Measurements from ENCODE around the gene ANKRD63. TPM values are rescaled to one million over a fixed set of nuclear protein-coding genes. Genes with fewer than 3 reads are reported as not detected.

Gene ANKRD63
- total RNA-seq, 4 donors from 2014 or later, result not detected

DNA sequence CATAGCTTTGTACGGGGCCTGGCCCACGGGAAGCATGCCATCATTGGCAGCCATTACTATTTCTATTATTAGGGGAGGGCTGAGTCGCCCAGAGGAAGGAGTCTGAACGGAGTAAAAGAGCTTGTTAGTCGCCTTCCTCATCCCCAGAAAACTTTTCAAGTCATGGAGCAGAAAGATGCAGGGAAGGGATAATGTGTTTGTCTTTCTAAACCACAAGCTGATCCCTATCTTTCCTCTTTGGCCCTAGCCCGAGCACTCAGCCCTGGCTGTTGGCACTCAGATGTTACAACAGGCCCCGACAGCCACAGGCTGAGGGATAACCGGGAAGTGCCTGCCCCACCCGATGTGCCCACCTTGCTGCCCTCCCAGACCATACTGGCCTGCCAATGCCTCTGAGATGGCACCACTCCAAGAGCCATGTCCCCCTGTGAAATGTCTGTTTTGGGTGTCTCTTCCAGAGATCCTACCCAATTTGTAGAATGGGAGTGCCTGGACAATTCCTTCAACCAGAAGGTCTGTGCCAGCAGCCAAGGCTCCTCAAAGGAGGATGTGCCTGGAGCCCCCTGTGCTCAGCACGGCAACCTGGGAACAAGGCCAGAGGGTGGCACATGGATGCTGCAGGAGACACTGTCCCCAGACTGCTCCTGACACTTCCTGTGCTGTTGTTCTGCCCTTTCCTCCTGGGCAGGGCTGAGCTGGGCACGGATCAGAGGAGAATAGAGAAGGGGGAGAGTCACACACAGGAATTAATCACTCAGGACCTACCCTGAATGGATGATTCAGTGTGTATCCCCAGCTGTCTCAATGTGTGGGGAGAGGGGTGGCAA lies 33.2 kb downstream of the ANKRD63 start:
- TF ChIP-seq, protein P1, sequence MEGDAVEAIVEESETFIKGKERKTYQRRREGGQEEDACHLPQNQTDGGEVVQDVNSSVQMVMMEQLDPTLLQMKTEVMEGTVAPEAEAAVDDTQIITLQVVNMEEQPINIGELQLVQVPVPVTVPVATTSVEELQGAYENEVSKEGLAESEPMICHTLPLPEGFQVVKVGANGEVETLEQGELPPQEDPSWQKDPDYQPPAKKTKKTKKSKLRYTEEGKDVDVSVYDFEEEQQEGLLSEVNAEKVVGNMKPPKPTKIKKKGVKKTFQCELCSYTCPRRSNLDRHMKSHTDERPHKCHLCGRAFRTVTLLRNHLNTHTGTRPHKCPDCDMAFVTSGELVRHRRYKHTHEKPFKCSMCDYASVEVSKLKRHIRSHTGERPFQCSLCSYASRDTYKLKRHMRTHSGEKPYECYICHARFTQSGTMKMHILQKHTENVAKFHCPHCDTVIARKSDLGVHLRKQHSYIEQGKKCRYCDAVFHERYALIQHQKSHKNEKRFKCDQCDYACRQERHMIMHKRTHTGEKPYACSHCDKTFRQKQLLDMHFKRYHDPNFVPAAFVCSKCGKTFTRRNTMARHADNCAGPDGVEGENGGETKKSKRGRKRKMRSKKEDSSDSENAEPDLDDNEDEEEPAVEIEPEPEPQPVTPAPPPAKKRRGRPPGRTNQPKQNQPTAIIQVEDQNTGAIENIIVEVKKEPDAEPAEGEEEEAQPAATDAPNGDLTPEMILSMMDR (IDR thresholded peaks at IDR 0.05), result no peak
- TF ChIP-seq POLR2A (IDR thresholded peaks at IDR 0.05), result no peak
- intact Hi-C loops (cut with DNase I; ENCODE audit: low total_unique reads), result no loop called here
- H3K4me3 ChIP-seq (ENCODE audit: low read depth, poor library complexity, severe bottlenecking), result no peak overlapping the region
- peak in 1 of 2 donors; percentile 83 for DNase-seq (ENCODE audit: low spot score in 2 of 2)
- 31 to 47% methylated on average over 11 of the region's 11 CpGs for WGBS, 2 donors

DNA sequence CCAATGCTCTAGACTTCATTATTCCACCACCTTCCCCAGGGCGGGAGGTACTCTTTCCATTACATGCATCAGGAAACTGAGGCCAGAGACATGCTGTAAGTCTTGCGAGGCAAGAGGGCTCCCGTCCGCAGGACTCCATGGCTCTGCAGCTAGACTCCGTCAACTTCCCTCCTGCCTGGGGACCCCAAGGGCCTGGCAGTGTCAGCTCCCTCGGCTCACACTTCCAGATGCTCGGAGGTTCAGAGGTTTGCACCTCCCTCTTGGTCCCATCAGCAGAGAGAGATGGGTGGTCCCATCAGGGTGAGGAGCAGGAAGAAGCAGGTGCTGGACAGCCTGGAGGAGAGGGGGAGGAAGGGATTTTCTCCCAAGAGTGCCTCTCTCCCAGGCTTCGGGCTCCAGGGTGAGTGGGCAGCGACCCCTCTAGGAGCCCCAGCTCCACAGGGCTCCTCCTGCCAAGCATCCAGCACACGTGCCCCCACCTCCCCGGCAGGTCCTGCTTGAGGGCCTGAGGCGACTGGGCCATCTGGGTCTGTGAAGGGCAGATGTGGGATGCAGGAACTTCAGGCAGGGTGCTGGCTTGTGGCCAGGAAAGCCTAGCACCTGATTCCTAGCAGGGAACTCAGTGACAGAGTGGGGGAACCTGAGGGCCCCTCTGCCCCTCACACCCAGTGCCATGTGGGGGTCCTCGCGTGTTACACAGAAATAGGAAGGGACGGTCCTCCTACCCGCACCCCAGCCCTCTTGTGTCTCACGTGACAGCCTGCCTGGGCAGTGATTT lies 34.7 kb downstream of the ANKRD63 start:
- DNase-seq (ENCODE audit: low spot score in 2 of 2), result peak in 1 of 2 donors; percentile 85
- H3K4me3 ChIP-seq (ENCODE audit: low read depth, poor library complexity, severe bottlenecking), result no peak overlapping the region
- 84 to 85% methylated on average over 17 of the region's 17 CpGs for WGBS, 2 donors
- no peak for TF ChIP-seq POLR2A (IDR thresholded peaks at IDR 0.05)
- TF ChIP-seq, protein P1 (IDR thresholded peaks at IDR 0.05), result no peak
- intact Hi-C loops (cut with DNase I; ENCODE audit: low total_unique reads), result no loop called here

DNA sequence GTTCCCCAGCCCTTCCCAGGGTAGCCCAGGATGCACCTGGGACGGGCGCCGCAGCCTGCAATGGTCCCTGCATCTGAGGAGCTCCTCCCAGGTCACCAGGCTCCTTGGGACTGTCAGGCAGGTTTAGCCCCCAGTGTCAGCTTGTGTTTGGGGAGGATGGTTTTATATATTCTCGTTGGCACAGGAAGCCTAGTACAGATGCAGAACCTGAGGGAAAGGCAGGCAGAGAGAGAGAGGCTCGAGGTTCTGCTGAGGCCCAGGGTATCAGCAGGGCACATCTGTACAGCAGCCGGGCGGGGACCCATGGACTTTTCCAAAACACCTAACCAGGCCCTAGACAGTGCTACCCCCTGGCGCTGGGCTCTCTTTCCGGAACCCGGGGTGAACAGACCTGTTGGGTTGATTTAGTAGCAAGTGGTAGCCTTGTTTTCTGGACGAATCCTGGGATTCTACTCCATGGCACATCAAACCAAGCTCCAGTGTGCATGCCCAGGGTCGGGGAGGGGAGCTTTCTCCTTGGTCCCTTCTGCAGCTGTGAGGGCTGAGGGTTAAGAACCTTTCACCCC lies 35.4 kb downstream of the ANKRD63 start:
- H3K4me3 ChIP-seq (ENCODE audit: low read depth, poor library complexity, severe bottlenecking), result no peak overlapping the region
- intact Hi-C loops (cut with DNase I; ENCODE audit: low total_unique reads), result no loop called here
- TF ChIP-seq POLR2A (IDR thresholded peaks at IDR 0.05), result no peak
- TF ChIP-seq, protein P1 (IDR thresholded peaks at IDR 0.05), result no peak
- peak in 1 of 2 donors; percentile 78 for DNase-seq (ENCODE audit: low spot score in 2 of 2)
- 71 to 79% methylated on average over 12 of the region's 12 CpGs for WGBS, 2 donors

DNA sequence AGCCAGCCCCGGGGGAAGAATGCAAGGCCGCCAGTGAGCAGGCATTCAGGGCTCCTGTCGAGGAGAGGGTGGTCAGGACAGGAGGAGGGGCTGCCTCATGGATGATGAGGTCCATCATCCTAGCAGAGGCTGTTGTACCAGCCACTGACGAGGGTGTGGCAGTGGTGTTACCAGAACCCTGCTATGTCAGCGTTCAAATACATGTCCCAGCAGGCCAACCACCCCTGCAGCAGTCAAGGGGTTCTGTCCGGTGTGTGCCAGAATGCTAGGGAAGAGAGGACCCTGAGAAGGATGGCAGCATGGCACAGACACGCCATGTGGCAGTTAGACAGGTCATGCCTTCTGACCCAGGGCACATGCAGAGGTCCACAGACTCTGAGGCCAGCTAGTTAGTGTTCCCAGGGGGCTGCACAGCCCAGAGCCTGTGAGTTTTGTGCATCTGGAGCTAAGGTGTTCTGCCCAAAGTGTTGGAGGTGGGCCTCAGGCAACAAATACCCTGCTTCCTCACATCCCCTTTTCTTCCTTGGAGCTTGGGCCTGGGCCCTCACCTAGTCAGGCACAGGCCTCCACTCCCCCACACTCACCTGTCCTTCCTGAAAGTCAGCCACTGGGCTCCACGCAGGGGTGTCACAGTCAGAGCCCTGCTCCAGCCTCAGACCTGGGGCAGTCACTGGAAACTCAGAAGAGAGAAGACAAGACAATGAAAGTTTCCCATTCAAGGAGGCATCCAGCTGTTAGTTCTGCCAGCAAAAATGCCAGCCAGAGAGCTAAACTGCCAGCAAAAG lies 36.2 kb downstream of the ANKRD63 start:
- intact Hi-C loops (cut with DNase I; ENCODE audit: low total_unique reads), result no loop called here
- peak in 1 of 2 donors; percentile 80 for DNase-seq (ENCODE audit: low spot score in 2 of 2)
- no peak for TF ChIP-seq POLR2A (IDR thresholded peaks at IDR 0.05)
- TF ChIP-seq, protein P1 (IDR thresholded peaks at IDR 0.05), result no peak
- 61 to 73% methylated on average over 8 of the region's 8 CpGs for WGBS, 2 donors
- H3K4me3 ChIP-seq (ENCODE audit: low read depth, poor library complexity, severe bottlenecking), result no peak overlapping the region

DNA sequence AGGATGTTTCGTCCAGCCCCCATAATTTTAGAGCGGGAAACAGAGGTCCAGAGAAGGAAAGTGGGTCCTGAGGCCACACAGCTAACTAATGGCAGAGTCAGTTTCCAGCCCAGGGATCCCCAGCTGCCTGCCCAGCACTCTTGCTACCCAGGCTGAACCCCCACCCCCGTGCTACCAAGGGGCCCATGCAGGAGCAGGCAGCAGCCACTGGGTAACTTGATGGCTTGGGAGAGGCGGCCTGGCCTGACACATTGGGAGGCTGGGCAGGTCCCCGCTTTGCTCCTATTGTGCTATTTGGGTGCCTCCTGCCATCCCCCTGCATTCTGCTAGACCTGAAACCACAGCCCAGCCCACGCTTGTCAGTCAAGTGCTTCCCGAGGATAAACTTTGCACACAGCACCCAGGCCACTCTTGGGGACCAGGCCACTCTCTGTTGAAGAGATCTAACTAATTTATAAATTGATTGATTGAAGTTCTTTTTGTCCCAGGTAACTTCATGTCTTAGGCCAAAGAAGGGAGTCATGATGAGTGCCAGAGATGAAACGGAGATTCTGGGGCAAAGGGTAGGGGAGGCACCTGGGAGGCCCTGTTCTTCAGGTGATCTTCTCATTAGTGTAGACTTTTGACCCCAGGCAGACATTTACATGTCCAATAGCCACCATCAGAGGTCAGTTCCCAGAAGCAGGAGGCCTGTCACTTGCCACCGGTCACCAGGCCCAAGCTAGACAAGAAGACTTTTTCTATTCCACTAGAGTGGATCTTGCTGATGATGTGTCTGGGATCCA lies 37.0 kb downstream of the ANKRD63 start:
- WGBS, 2 donors, result 81 to 83% methylated on average over 9 of the region's 9 CpGs
- peak in 1 of 2 donors; percentile 76 for DNase-seq (ENCODE audit: low spot score in 2 of 2)
- no peak overlapping the region for H3K4me3 ChIP-seq (ENCODE audit: low read depth, poor library complexity, severe bottlenecking)
- TF ChIP-seq POLR2A (IDR thresholded peaks at IDR 0.05), result no peak
- TF ChIP-seq, protein P1 (IDR thresholded peaks at IDR 0.05), result no peak
- intact Hi-C loops (cut with DNase I; ENCODE audit: low total_unique reads), result no loop called here

Measured in lower leg skin (tissue), 4 donors.